ENCODE measurements around the gene ZNF594.

DNA sequence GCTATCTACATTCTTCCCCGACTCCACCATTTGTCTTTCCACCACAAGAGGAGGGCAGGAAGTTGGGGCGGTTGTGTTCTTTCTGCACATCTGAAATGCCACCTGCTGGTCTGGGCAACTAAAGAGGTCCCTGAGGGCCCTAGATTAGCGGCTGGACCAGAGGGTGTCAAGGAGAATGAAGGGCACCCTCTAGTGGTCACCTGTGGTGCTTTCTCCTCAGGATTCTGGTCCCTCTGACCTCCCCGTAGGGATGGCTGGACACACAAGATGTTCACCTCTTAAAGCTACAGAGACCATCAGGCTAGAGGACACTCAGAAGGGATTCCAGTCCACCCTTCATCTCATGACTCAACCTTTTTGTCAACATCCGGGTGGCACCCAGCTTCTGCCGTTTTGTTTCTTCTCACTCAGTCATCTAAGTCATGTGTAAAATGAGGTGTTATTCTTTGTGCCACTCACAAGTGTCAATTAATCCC lies 45.9 kb upstream of the ZNF594 start:
- TF ChIP-seq, protein P1, sequence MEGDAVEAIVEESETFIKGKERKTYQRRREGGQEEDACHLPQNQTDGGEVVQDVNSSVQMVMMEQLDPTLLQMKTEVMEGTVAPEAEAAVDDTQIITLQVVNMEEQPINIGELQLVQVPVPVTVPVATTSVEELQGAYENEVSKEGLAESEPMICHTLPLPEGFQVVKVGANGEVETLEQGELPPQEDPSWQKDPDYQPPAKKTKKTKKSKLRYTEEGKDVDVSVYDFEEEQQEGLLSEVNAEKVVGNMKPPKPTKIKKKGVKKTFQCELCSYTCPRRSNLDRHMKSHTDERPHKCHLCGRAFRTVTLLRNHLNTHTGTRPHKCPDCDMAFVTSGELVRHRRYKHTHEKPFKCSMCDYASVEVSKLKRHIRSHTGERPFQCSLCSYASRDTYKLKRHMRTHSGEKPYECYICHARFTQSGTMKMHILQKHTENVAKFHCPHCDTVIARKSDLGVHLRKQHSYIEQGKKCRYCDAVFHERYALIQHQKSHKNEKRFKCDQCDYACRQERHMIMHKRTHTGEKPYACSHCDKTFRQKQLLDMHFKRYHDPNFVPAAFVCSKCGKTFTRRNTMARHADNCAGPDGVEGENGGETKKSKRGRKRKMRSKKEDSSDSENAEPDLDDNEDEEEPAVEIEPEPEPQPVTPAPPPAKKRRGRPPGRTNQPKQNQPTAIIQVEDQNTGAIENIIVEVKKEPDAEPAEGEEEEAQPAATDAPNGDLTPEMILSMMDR (IDR thresholded peaks at IDR 0.05): peak in 1 of 2 donors; percentile 41
- TF ChIP-seq POLR2AphosphoS5 (IDR thresholded peaks at IDR 0.05) (no peak), EP300 (IDR thresholded peaks at IDR 0.05) (no peak), POLR2A (IDR thresholded peaks at IDR 0.05) (no peak)

Measured in suprapubic skin (tissue), 4 donors.